ENCODE results near the gene ABCA3.

Gene ABCA3

DNA sequence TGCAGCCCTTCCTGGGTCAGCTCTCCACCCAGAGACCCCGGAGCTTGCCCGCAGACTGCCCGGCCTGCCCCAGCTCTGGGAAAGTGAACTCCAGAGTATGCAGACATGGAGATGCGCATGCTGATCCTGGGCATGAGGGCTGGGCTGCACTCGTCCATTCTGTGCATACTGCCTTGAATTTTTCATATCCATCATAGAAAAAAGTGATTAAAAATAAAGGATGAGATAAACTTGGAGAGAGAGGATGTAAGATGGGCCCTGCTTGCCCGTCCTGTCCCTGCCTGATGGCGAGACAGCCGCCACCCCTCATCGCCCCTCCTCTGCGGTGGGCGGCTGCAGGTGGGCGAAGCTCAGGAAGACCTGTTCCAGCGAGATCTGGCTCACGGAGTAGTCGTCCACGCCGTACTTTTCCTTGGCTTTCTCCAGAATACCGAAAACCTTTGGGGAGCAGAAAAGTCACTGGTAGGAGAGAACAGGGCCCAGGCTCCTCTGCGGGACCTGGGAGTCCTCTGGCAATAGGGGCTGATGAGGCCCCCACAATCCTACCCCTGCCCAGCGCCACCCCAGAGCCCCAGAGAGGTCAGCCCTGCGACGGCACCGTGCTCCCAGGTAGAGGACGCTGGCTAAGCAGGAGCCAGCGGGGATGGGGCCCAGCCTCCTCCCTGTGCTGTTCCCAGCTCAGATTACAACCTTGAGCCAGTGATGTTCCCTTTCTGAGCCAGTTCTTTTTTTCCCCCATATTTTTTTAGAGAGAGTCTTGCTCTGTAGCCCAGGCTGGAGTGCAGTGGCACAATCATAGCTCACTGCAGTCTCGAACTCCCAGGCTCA is 63.9 kb downstream of the ABCA3 start:
- no peak for DNase-seq (ENCODE audit: low read depth in 1 of 2, low spot score in 1 of 2)

DNA sequence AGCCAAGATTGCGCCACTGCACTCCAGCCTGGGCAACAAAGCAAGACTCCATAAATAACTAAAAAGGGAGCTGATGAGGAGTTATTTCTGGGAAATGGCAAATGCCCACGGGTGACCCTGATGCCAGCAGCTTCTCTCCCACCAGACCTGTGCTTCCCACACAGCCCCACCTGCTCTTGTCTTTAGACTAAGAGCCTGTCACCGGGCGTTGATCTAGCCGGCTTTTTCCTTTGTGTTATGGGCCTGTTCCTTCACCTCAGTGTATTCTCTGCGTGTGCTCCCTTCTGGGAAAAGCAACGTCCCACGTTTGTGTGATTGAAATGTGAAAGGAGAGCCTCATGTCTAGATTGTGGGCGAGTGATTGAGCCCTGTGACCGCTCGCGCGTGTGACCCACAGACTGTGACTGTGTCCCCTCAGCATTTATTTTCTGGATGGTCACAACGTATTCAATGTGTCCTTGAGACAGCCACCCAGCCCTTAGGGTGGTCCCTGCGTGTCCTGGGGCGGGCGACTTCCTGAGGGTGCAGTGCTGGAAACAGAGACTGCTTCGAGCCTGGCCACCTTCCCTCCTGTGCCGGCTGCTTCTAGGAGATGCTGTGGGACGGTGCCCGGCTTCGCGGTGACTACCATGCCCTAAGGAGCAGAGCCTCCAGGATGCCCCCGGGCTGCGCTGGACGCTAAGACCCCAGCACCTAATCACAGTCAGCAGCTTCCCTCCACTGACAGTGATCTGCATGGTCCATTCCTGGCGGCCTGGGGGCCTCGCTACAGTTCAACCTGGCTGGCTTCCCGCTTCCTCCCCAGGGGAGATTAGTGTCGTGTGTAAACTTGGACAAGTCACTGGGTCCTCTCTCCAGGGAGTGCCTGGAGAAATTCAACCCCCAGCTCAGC is 64.8 kb downstream of the ABCA3 start:
- H3K27me3 ChIP-seq (ENCODE audit: insufficient read depth, poor library complexity, severe bottlenecking) = no peaks in the 10 kb centered on the region
- H3K27ac ChIP-seq (replicated peaks) = no peak overlapping the region
- no peak overlapping the region for H3K4me3 ChIP-seq (replicated peaks; ENCODE audit: insufficient read depth, low read length)
- TF ChIP-seq SPI1 (IDR thresholded peaks at IDR 0.05; ENCODE audit: borderline replicate concordance, low read depth) = no peak
- TF ChIP-seq POLR2AphosphoS5 (IDR thresholded peaks at IDR 0.05; ENCODE audit: low read depth) = no peak
- TF ChIP-seq, protein P1, sequence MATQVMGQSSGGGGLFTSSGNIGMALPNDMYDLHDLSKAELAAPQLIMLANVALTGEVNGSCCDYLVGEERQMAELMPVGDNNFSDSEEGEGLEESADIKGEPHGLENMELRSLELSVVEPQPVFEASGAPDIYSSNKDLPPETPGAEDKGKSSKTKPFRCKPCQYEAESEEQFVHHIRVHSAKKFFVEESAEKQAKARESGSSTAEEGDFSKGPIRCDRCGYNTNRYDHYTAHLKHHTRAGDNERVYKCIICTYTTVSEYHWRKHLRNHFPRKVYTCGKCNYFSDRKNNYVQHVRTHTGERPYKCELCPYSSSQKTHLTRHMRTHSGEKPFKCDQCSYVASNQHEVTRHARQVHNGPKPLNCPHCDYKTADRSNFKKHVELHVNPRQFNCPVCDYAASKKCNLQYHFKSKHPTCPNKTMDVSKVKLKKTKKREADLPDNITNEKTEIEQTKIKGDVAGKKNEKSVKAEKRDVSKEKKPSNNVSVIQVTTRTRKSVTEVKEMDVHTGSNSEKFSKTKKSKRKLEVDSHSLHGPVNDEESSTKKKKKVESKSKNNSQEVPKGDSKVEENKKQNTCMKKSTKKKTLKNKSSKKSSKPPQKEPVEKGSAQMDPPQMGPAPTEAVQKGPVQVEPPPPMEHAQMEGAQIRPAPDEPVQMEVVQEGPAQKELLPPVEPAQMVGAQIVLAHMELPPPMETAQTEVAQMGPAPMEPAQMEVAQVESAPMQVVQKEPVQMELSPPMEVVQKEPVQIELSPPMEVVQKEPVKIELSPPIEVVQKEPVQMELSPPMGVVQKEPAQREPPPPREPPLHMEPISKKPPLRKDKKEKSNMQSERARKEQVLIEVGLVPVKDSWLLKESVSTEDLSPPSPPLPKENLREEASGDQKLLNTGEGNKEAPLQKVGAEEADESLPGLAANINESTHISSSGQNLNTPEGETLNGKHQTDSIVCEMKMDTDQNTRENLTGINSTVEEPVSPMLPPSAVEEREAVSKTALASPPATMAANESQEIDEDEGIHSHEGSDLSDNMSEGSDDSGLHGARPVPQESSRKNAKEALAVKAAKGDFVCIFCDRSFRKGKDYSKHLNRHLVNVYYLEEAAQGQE (IDR thresholded peaks at IDR 0.05; ENCODE audit: insufficient replicate concordance, low read depth) = no peak
- no peak for DNase-seq (ENCODE audit: low read depth in 1 of 2, low spot score in 1 of 2)

More for the DNA sequence above, 63.9 kb downstream of the ABCA3 start:
- Histone ChIP-seq H3K27ac (replicated peaks) (no peak overlapping the region), H3K27me3 (ENCODE audit: insufficient read depth, poor library complexity, severe bottlenecking) (no peaks in the 10 kb centered on the region), H3K4me3 (replicated peaks; ENCODE audit: insufficient read depth, low read length) (no peak overlapping the region)
- TF ChIP-seq SPI1 (IDR thresholded peaks at IDR 0.05; ENCODE audit: borderline replicate concordance, low read depth) = no peak
- TF ChIP-seq, protein P2, sequence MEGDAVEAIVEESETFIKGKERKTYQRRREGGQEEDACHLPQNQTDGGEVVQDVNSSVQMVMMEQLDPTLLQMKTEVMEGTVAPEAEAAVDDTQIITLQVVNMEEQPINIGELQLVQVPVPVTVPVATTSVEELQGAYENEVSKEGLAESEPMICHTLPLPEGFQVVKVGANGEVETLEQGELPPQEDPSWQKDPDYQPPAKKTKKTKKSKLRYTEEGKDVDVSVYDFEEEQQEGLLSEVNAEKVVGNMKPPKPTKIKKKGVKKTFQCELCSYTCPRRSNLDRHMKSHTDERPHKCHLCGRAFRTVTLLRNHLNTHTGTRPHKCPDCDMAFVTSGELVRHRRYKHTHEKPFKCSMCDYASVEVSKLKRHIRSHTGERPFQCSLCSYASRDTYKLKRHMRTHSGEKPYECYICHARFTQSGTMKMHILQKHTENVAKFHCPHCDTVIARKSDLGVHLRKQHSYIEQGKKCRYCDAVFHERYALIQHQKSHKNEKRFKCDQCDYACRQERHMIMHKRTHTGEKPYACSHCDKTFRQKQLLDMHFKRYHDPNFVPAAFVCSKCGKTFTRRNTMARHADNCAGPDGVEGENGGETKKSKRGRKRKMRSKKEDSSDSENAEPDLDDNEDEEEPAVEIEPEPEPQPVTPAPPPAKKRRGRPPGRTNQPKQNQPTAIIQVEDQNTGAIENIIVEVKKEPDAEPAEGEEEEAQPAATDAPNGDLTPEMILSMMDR (IDR thresholded peaks at IDR 0.05; ENCODE audit: insufficient read depth, low read length) = no peak
- TF ChIP-seq POLR2AphosphoS5 (IDR thresholded peaks at IDR 0.05; ENCODE audit: low read depth) = no peak
- TF ChIP-seq GABPA (IDR thresholded peaks at IDR 0.05; ENCODE audit: low read depth) = no peak
- TF ChIP-seq, protein P1 (IDR thresholded peaks at IDR 0.05; ENCODE audit: insufficient replicate concordance, low read depth) = no peak

DNA sequence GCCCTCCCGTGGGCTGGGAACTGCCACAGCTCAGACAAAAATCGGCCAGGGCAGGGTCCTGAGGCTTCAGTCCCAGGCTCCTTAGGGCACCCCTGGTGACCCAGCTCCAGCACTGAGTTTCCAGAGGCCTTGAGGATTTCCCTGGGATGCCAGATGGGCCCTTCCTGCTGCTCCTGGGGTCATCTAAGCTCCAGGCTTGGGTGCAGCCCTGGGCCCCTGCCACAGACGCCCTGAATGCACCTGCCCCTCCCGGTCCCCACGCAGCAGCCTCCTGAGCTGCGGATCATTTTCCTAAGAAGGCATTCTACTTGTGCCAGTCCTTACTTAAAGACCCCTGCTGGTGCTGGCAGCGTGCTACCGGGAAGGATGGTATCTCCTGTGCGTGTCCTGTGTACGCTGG is 66.6 kb downstream of the ABCA3 start:
- no peak overlapping the region for H3K27ac ChIP-seq (replicated peaks)
- no peak for TF ChIP-seq SPI1 (IDR thresholded peaks at IDR 0.05; ENCODE audit: borderline replicate concordance, low read depth)

DNA sequence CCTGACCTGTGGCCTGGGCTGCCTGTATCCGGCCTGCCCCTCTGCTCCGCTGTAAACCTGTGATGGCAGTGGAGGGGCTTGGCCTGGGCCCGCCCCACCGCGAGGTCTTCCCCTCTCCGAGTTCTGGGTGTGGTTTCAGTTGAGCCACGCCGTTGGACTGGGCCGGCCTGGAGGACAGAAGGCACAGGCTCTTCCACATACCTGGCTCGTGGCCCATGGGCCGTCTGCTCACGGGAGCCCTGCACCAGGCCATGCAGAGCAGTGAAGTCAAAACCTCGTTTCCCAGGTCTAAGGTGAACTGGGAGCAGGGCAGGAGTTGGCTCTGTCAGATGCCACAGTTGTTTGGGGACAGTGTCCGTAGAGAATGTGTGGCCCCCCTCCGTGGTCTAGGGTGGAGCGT is 67.0 kb downstream of the ABCA3 start:
- Histone ChIP-seq H3K27ac (replicated peaks) (no peak overlapping the region), H3K27me3 (ENCODE audit: insufficient read depth, poor library complexity, severe bottlenecking) (no peaks in the 10 kb centered on the region), H3K4me3 (replicated peaks; ENCODE audit: insufficient read depth, low read length) (no peak overlapping the region)
- no peak for DNase-seq (ENCODE audit: low read depth in 1 of 2, low spot score in 1 of 2)
- TF ChIP-seq, protein P1 (IDR thresholded peaks at IDR 0.05; ENCODE audit: insufficient replicate concordance, low read depth) = no peak
- TF ChIP-seq, protein P2 (IDR thresholded peaks at IDR 0.05; ENCODE audit: insufficient read depth, low read length) = no peak
- no peak for TF ChIP-seq POLR2AphosphoS5 (IDR thresholded peaks at IDR 0.05; ENCODE audit: low read depth)
- TF ChIP-seq GABPA (IDR thresholded peaks at IDR 0.05; ENCODE audit: low read depth) = no peak
- TF ChIP-seq SPI1 (IDR thresholded peaks at IDR 0.05; ENCODE audit: borderline replicate concordance, low read depth) = no peak

More for the DNA sequence above, 66.6 kb downstream of the ABCA3 start:
- DNase-seq (ENCODE audit: low read depth in 1 of 2, low spot score in 1 of 2) = no peak
- Histone ChIP-seq H3K27me3 (ENCODE audit: insufficient read depth, poor library complexity, severe bottlenecking) (no peaks in the 10 kb centered on the region), H3K4me3 (replicated peaks; ENCODE audit: insufficient read depth, low read length) (no peak overlapping the region)
